NCI-H82 treated with DMSO at 0.1 percent for 48 hours (cell line): ENCODE measurements around the gene ITGB8.

Experiments used
- DNase-seq: peaks from one replicate; lab custom pipeline; 2025; ENCODE audit not compliant: unreplicated experiment; lab: John Stamatoyannopoulos, UW

The ITGB8 gene

GRCh38 chr7:20456701-20457100 is 126.0 kb downstream of the ITGB8 start:
- no peak for DNase-seq

- DNase-seq, result no peak
Observed at GRCh38 chr7:20458521-20458920, 127.8 kb downstream of the ITGB8 start.

- DNase-seq, result no peak
Observed at GRCh38 chr7:20459419-20459818, 128.7 kb downstream of the ITGB8 start.

- no peak for DNase-seq
Observed at GRCh38 chr7:20464891-20465290, 134.2 kb downstream of the ITGB8 start.
